CD4-positive, CD25-positive, alpha-beta regulatory T cell (primary cell): ENCODE data around the gene NLGN2. TPM values are rescaled to one million over a fixed set of nuclear protein-coding genes. Genes with fewer than 3 reads are reported as not detected.

Experiments
- ATAC-seq, 2 donors: fragments of 150-1000 bp; cut with Tn5 transposase; one replicate each; pipeline ENCODE4 v1.10.0; 2021; ENCODE audit warnings: low read depth in 2 of 2, moderate number of reproducible peaks in 2 of 2, moderate library complexity in 1 of 2
- DNase-seq, 3 donors: peaks; one replicate each; pipeline versions ENCODE4 v3.0.0 to v3.0.0-alpha.2; 2012 to 2022; ENCODE audit warnings: mixed read lengths in 1 of 3
- H3K27ac ChIP-seq: one replicate; pipeline ENCODE4 v1.7.0; 2013; ENCODE audit warnings: mild to moderate bottlenecking, low read length; ENCODE audit not compliant: insufficient read depth, poor library complexity, severe bottlenecking
- H3K27me3 ChIP-seq: one replicate; pipeline ENCODE4 v1.7.0; 2013; ENCODE audit warnings: low read length; ENCODE audit not compliant: control insufficient read depth, insufficient read depth
- H3K36me3 ChIP-seq: one replicate; pipeline ENCODE4 v1.7.0; 2013; ENCODE audit warnings: mild to moderate bottlenecking, low read length, moderate library complexity; ENCODE audit not compliant: control insufficient read depth, insufficient read depth
- H3K4me1 ChIP-seq: 2 replicates; pipeline ENCODE4 v1.7.0; 2013; ENCODE audit warnings: mild to moderate bottlenecking, low read length; ENCODE audit not compliant: insufficient read depth, control insufficient read depth, poor library complexity, severe bottlenecking
- H3K4me3 ChIP-seq: one replicate; pipeline ENCODE4 v1.7.0; 2013; ENCODE audit warnings: low read depth, mild to moderate bottlenecking, low read length, moderate library complexity
- H3K9me3 ChIP-seq, 2 experiments: 1 replicate in 1 of 2; 2 replicates in 1 of 2; pipeline ENCODE4 v1.7.0; 2013; ENCODE audit warnings: low read length in 2 of 2, mild to moderate bottlenecking in 1 of 2, moderate library complexity in 1 of 2; ENCODE audit not compliant: control insufficient read depth in 2 of 2
- H3K27ac Mint-ChIP-seq, 3 donors: one replicate each; pipeline ENCODE4 v1.8.0; 2020 to 2022; ENCODE audit warnings: mild to moderate bottlenecking in 3 of 3, mixed read lengths in 3 of 3, moderate library complexity in 2 of 3
- H3K27me3 Mint-ChIP-seq: one replicate; pipeline ENCODE4 v1.8.0; 2022; ENCODE audit warnings: mild to moderate bottlenecking, mixed read lengths
- H3K36me3 Mint-ChIP-seq: one replicate; pipeline ENCODE4 v1.8.0; 2020; ENCODE audit warnings: mixed read lengths
- H3K4me1 Mint-ChIP-seq, 4 donors: one replicate each; pipeline ENCODE4 v1.8.0; 2020 to 2022; ENCODE audit warnings: mixed read lengths in 4 of 4, mild to moderate bottlenecking in 1 of 4
- H3K4me3 Mint-ChIP-seq, 4 donors: one replicate each; pipeline ENCODE4 v1.8.0; 2020 to 2022; ENCODE audit warnings: mild to moderate bottlenecking in 4 of 4, mixed read lengths in 4 of 4, moderate library complexity in 3 of 4
- H3K9me3 Mint-ChIP-seq, 7 donors: one replicate each; pipeline ENCODE4 v1.8.0; 2020 to 2022; ENCODE audit warnings: mixed read lengths in 7 of 7, mild to moderate bottlenecking in 3 of 7, moderate library complexity in 2 of 7
- polyA plus RNA-seq, 4 donors: library from polyadenylated mRNA; unstranded; fragments of 300-500 nt; fragmentation: Illumina TruSeq; gene quantifications; one replicate each; pipeline ENCODE4 v1.2.3, GENCODE V29; 2021
- total RNA-seq: library from RNA; stranded (reverse); gene quantifications from one replicate; pipeline ENCODE4 v1.2.3, GENCODE V29; 2022

Gene NLGN2
- total and polyA plus RNA-seq, 5 donors from 2014 or later = 3.6 TPM; not detected in 4

- H3K4me3 Mint-ChIP-seq = peak overlapping the region; percentile 78 to 88 (median 84)
- Histone ChIP-seq H3K27ac (peak overlapping the region; percentile 85), H3K27me3 (peaks cover 18% of the 10 kb centered on the region), H3K36me3 (peaks cover 10% of the 10 kb centered on the region), H3K9me3 (peaks cover 3 to 5% of the 10 kb centered on the region in 2 experiments), H3K4me3 (peak overlapping the region; percentile 37), H3K4me1 (peaks cover 19% of the 10 kb centered on the region)
- ATAC-seq (peak; percentile 96 to 98), DNase-seq (peak; percentile 78 to 90 (median 86))
- H3K27ac Mint-ChIP-seq = peak overlapping the region in 2 of 3 donors; percentile 81 to 88
- peaks cover 0 to 3% (median 1%) of the 10 kb centered on the region in 7 donors for H3K9me3 Mint-ChIP-seq
- peaks cover 0 to 35% (median 9%) of the 10 kb centered on the region in 4 donors for H3K4me1 Mint-ChIP-seq
- no peaks in the 10 kb centered on the region for H3K36me3 Mint-ChIP-seq
- peaks cover 25% of the 10 kb centered on the region for H3K27me3 Mint-ChIP-seq
These were observed 23.7 kb upstream of the NLGN2 start for GRCh38 chr17:7383742-7384488.

DNA sequence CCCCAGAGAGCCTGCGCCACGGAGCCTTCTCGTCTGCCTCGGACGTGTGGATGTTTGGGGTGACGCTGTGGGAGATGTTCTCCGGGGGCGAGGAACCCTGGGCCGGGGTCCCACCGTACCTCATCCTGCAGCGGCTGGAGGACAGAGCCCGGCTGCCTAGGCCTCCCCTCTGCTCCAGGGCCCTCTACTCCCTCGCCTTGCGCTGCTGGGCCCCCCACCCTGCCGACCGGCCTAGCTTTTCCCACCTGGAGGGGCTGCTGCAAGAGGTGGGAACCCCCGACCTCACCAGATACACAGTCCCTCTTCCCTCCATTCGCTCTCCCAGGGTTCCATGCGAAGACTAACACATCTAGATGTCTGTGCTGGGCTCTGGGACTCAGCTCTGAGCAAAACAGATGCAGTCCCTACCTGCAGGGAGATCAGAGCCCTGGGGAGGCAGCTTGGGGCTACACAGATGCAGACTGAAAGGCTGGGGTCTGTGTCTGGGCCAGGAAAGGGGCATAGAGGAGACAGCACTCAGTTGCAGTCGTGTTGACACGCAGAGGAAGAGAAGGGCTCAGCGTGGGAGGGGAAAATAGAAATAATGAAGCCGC, 23.1 kb upstream of the NLGN2 start:
- no peak for DNase-seq
- Histone ChIP-seq H3K27me3 (peaks cover 14% of the 10 kb centered on the region), H3K9me3 (no peaks in the 10 kb centered on the region), H3K36me3 (peaks cover 16% of the 10 kb centered on the region), H3K4me3 (peak overlapping the region; percentile 37), H3K27ac (peak overlapping the region; percentile 85), H3K4me1 (peaks cover 20% of the 10 kb centered on the region)
- peaks cover 2 to 39% (median 9%) of the 10 kb centered on the region in 4 donors for H3K4me1 Mint-ChIP-seq
- H3K27me3 Mint-ChIP-seq = peaks cover 18% of the 10 kb centered on the region
- H3K4me3 Mint-ChIP-seq = peak overlapping the region; percentile 78 to 88 (median 84)
- no peak for ATAC-seq
- peak overlapping the region; percentile 81 to 91 (median 88) for H3K27ac Mint-ChIP-seq
- peaks cover 0 to 1% (median 0%) of the 10 kb centered on the region in 7 donors for H3K9me3 Mint-ChIP-seq
- peaks cover 4% of the 10 kb centered on the region for H3K36me3 Mint-ChIP-seq

- DNase-seq (no peak), ATAC-seq (no peak)
- Mint-ChIP-seq H3K9me3 (no peaks in the 10 kb centered on the region), H3K36me3 (peaks cover 17% of the 10 kb centered on the region), H3K4me1 (peaks cover 4 to 49% (median 19%) of the 10 kb centered on the region in 4 donors), H3K4me3 (no peak overlapping the region), H3K27ac (no peak overlapping the region), H3K27me3 (peaks cover 5% of the 10 kb centered on the region)
- Histone ChIP-seq H3K4me3 (no peak overlapping the region), H3K36me3 (peaks cover 44% of the 10 kb centered on the region), H3K27ac (no peak overlapping the region), H3K9me3 (no peaks in the 10 kb centered on the region), H3K4me1 (peaks cover 49% of the 10 kb centered on the region), H3K27me3 (no peaks in the 10 kb centered on the region)
These were observed 18.8 kb upstream of the NLGN2 start for GRCh38 chr17:7388856-7389255.

- H3K27ac Mint-ChIP-seq = no peak overlapping the region
- ATAC-seq (no peak), DNase-seq (no peak)
- H3K27ac ChIP-seq = no peak overlapping the region
- no peaks in the 10 kb centered on the region for H3K27me3 ChIP-seq
- H3K27me3 Mint-ChIP-seq = peaks cover 5% of the 10 kb centered on the region
- no peaks in the 10 kb centered on the region for H3K9me3 ChIP-seq
- H3K4me3 ChIP-seq = no peak overlapping the region
- H3K36me3 ChIP-seq = peaks cover 44% of the 10 kb centered on the region
- H3K36me3 Mint-ChIP-seq = peaks cover 17% of the 10 kb centered on the region
- peaks cover 45% of the 10 kb centered on the region for H3K4me1 ChIP-seq
- peak overlapping the region in 2 of 4 donors; percentile 38 to 80 for H3K4me3 Mint-ChIP-seq
- peaks cover 3 to 49% (median 19%) of the 10 kb centered on the region in 4 donors for H3K4me1 Mint-ChIP-seq
- no peaks in the 10 kb centered on the region for H3K9me3 Mint-ChIP-seq
These were observed 17.4 kb upstream of the NLGN2 start for GRCh38 chr17:7389924-7390910.

- Mint-ChIP-seq H3K9me3 (no peaks in the 10 kb centered on the region), H3K36me3 (peaks cover 17% of the 10 kb centered on the region), H3K4me1 (peaks cover 3 to 48% (median 21%) of the 10 kb centered on the region in 4 donors), H3K27ac (peak overlapping the region in 1 of 3 donors; percentile 31), H3K27me3 (peaks cover 5% of the 10 kb centered on the region), H3K4me3 (peak overlapping the region; percentile 56 to 92 (median 82))
- ATAC-seq (no peak), DNase-seq (no peak)
- Histone ChIP-seq H3K4me1 (peaks cover 46% of the 10 kb centered on the region), H3K27ac (no peak overlapping the region), H3K27me3 (no peaks in the 10 kb centered on the region), H3K9me3 (no peaks in the 10 kb centered on the region), H3K4me3 (no peak overlapping the region), H3K36me3 (peaks cover 44% of the 10 kb centered on the region)
These were observed 16.3 kb upstream of the NLGN2 start for GRCh38 chr17:7391307-7391706.

GRCh38 chr17:7392696-7393612, 14.7 kb upstream of the NLGN2 start:
- H3K4me3 Mint-ChIP-seq = peak overlapping the region; percentile 94 to 98 (median 95)
- H3K36me3 ChIP-seq = peaks cover 42% of the 10 kb centered on the region
- peaks cover 3 to 42% (median 21%) of the 10 kb centered on the region in 4 donors for H3K4me1 Mint-ChIP-seq
- peak overlapping the region; percentile 87 for H3K27ac ChIP-seq
- peak overlapping the region; percentile 76 for H3K4me3 ChIP-seq
- peak overlapping the region; percentile 32 to 80 (median 59) for H3K27ac Mint-ChIP-seq
- ATAC-seq = no peak
- no peaks in the 10 kb centered on the region for H3K9me3 Mint-ChIP-seq
- H3K36me3 Mint-ChIP-seq = peaks cover 17% of the 10 kb centered on the region
- H3K27me3 ChIP-seq = no peaks in the 10 kb centered on the region
- peaks cover 46% of the 10 kb centered on the region for H3K4me1 ChIP-seq
- no peaks in the 10 kb centered on the region for H3K9me3 ChIP-seq
- peaks cover 5% of the 10 kb centered on the region for H3K27me3 Mint-ChIP-seq
- no peak for DNase-seq
